HepG2 (cell line): ENCODE data around the gene ADCY7. TPM values are rescaled to one million over a fixed set of nuclear protein-coding genes. Genes with fewer than 3 reads are reported as not detected.

Experiments
- BORCS8-MEF2B ChIP-seq: sonication (generic); formaldehyde crosslinking; IDR thresholded peaks from 2 replicates; pipeline ENCODE4 v1.8.0; 2022; ENCODE audit warnings: mild to moderate bottlenecking, missing genetic modification reagents
- HOXA7 ChIP-seq: sonication (generic); formaldehyde crosslinking; IDR thresholded peaks from 2 replicates; pipeline ENCODE4 v1.8.1; 2022; ENCODE audit warnings: mild to moderate bottlenecking, missing genetic modification reagents, moderate library complexity
- MXD4 ChIP-seq: IDR thresholded peaks from 2 replicates; pipeline ENCODE4 v1.6.1; 2016; ENCODE audit warnings: mild to moderate bottlenecking, missing biosample characterization, missing genetic modification reagents
- NCOA5 ChIP-seq: sonication (generic); formaldehyde crosslinking; IDR thresholded peaks from 2 replicates; pipeline ENCODE4 v1.4.0; 2020; ENCODE audit warnings: missing genetic modification reagents
- RELA ChIP-seq: sonication (generic); formaldehyde crosslinking; IDR thresholded peaks from 2 replicates; pipeline ENCODE4 v1.4.0; 2020; ENCODE audit warnings: missing genetic modification reagents
- RFX3 ChIP-seq: IDR thresholded peaks from 2 replicates; pipeline ENCODE4 v1.6.1; 2016; ENCODE audit warnings: missing biosample characterization, missing genetic modification reagents
- SIN3B ChIP-seq: fragments of 150-350 bp; IDR thresholded peaks from 2 replicates; pipeline ENCODE4 v1.6.1; 2014; ENCODE audit warnings: low read length
- SOX5 ChIP-seq: IDR thresholded peaks from 2 replicates; pipeline ENCODE4 v1.6.1; 2016; ENCODE audit warnings: borderline replicate concordance
- SOX6 ChIP-seq, 2 experiments: fragments of 450-650 bp in 1 of 2; sonication (generic) in 1 of 2; formaldehyde crosslinking in 1 of 2; IDR thresholded peaks; 2 replicates each; pipeline versions ENCODE4 v1.4.0 to v1.6.1; 2017 to 2020; ENCODE audit warnings: antibody characterized with exemption in 1 of 2, mild to moderate bottlenecking in 1 of 2, missing genetic modification reagents in 1 of 2
- ZMAT3 ChIP-seq: sonication (generic); formaldehyde crosslinking; conservative IDR thresholded peaks from 2 replicates; pipeline ENCODE4 v1.7.0; 2021; ENCODE audit warnings: missing genetic modification reagents
- ZNF17 ChIP-seq: sonication (generic); formaldehyde crosslinking; IDR thresholded peaks from 2 replicates; pipeline ENCODE4 v1.5.0; 2020; ENCODE audit warnings: mild to moderate bottlenecking, missing genetic modification reagents
- ZNF33B ChIP-seq: sonication (generic); formaldehyde crosslinking; IDR thresholded peaks from 2 replicates; pipeline ENCODE4 v1.5.1; 2020; ENCODE audit warnings: mild to moderate bottlenecking, missing genetic modification reagents
- ZNF350 ChIP-seq: sonication (generic); formaldehyde crosslinking; IDR thresholded peaks from 2 replicates; pipeline ENCODE4 v1.4.0; 2020; ENCODE audit warnings: mild to moderate bottlenecking, low read depth, missing genetic modification reagents, borderline replicate concordance
- ZNF547 ChIP-seq: sonication (generic); formaldehyde crosslinking; IDR thresholded peaks from 2 replicates; pipeline ENCODE4 v1.5.1; 2020; ENCODE audit warnings: mild to moderate bottlenecking, missing genetic modification reagents
- ZNF598 ChIP-seq: sonication (generic); formaldehyde crosslinking; IDR thresholded peaks from 2 replicates; pipeline ENCODE4 v1.5.1; 2020; ENCODE audit warnings: mild to moderate bottlenecking, missing genetic modification reagents, borderline replicate concordance
- ZNF7 ChIP-seq: IDR thresholded peaks from 2 replicates; pipeline ENCODE4 v1.6.1; 2016; ENCODE audit warnings: missing biosample characterization, missing genetic modification reagents
- ZNF816 ChIP-seq: sonication (generic); formaldehyde crosslinking; IDR thresholded peaks from 2 replicates; pipeline ENCODE4 v1.8.0; 2022; ENCODE audit warnings: missing genetic modification reagents, mild to moderate bottlenecking, borderline replicate concordance
- polyA plus RNA-seq, 8 experiments: library from polyadenylated mRNA; depleted of rRNA in 3 of 8; stranded (reverse) in 7 of 8; unstranded in 1 of 8; fragments of >200 nt; fragmentation: Illumina TruSeq in 4 of 8; extraction: Trizol in 4 of 8; gene quantifications; 2 replicates each; pipeline versions ENCODE4 v1.2.1 to v1.2.3, GENCODE V29; 2011 to 2016; ENCODE audit warnings: low read depth in 4 of 8, missing spikeins in 1 of 8, mixed read lengths in 1 of 8; ENCODE audit not compliant: insufficient read depth in 1 of 8
- total RNA-seq, 5 experiments: library from RNA; depleted of rRNA; stranded (reverse); fragments of >200 nt; fragmentation: Illumina TruSeq; extraction: Trizol; gene quantifications; 2 replicates each; pipeline ENCODE4 v1.2.3, GENCODE V29; 2016; ENCODE audit warnings: low read depth in 1 of 5
- TF ChIP-seq, protein P1 (sequence below): sonication (generic); IDR thresholded peaks from 2 replicates; pipeline ENCODE4 v1.6.1; 2016; ENCODE audit warnings: low read depth, borderline replicate concordance
- TF ChIP-seq, protein P2 (sequence below): sonication (generic); formaldehyde crosslinking; IDR thresholded peaks from 2 replicates; pipeline ENCODE4 v1.4.0; 2020; ENCODE audit warnings: missing genetic modification reagents
- TF ChIP-seq, protein P3 (sequence below): IDR thresholded peaks from 2 replicates; pipeline ENCODE4 v1.6.1; 2016; ENCODE audit warnings: mild to moderate bottlenecking
- TF ChIP-seq, protein P4 (sequence below): sonication (generic); formaldehyde crosslinking; IDR thresholded peaks from 2 replicates; pipeline ENCODE4; 2020; ENCODE audit warnings: missing genetic modification reagents, mild to moderate bottlenecking, borderline replicate concordance
- TF ChIP-seq, protein P5 (sequence below): sonication (generic); formaldehyde crosslinking; IDR thresholded peaks from 2 replicates; pipeline ENCODE4 v1.4.0; 2020; ENCODE audit warnings: missing genetic modification reagents

Gene ADCY7
- total and polyA plus RNA-seq, 2 of the 13 experiments (the other 11 are each of a cell fraction or from before 2014, with no cell fraction given), result 2.2 to 4.3 TPM

DNA sequence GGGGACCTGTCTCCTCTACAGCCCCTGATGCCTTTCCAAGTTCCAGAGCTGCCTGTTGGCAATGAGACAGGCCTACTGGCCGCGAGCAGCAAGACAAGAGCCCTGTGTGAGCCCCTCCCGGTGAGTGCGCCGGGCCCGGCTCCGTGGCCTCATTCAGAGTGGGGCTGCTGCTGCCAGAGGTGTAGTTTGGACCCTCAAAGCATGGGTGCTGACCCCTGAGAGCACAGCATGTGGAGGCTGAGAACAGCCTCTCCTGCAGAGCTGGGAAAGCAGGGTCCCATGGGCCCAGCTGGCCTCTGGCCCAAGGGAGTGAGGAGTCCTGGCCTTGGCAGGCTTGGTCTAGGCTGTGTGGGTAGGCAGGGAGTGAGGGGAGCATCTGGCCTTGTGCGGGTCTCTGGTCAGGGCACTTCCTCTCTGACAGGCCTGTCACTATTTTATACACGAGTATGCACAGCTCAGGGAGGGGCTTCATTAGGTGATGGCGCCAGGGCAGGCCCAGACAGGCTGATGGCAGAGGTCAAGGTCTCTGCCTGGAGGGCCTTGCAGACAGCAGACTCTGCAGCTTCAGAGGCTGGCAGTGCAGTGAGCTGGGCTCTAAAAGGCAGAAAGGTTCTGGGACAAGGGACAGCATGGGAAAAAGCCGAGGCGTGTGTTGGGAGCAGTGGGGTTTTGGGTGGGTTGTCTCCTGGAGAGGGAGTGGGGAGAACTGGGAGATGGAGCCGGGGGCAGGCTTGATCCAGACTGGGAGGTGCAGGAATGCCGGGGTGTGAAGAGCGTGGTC is 43.4 kb downstream of the ADCY7 start (continued):
- TF ChIP-seq, protein P1, sequence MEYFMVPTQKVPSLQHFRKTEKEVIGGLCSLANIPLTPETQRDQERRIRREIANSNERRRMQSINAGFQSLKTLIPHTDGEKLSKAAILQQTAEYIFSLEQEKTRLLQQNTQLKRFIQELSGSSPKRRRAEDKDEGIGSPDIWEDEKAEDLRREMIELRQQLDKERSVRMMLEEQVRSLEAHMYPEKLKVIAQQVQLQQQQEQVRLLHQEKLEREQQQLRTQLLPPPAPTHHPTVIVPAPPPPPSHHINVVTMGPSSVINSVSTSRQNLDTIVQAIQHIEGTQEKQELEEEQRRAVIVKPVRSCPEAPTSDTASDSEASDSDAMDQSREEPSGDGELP, result peak; percentile 32; the same call in 1 of the 2 replicates
- TF ChIP-seq SIN3B (no peak), BORCS8-MEF2B (CRISPR knock-in tag) (no peak), SOX5 (CRISPR knock-in tag) (no peak; the same call in 1 of the 2 replicates), SOX6 (IDR thresholded peaks at IDR 0.05) (no peak), SOX6 (CRISPR knock-in tag; IDR thresholded peaks at IDR 0.05) (no peak), ZNF547 (CRISPR knock-in tag) (0 out of 2 replicates have a peak, but pooled peaks have one; percentile 33), ZNF598 (CRISPR knock-in tag) (no peak; the same call in 1 of the 2 replicates), ZNF17 (CRISPR knock-in tag) (no peak), RELA (CRISPR knock-in tag) (0 out of 2 replicates have a peak, but pooled peaks have one; percentile 20), ZNF350 (CRISPR knock-in tag) (peak; percentile 74; the same call in 1 of the 2 replicates), ZNF33B (CRISPR knock-in tag) (no peak), RFX3 (CRISPR knock-in tag) (no peak), ZNF7 (CRISPR knock-in tag) (no peak), ZNF816 (CRISPR knock-in tag) (no peak), MXD4 (no peak), HOXA7 (no peak), NCOA5 (no peak), ZMAT3 (CRISPR knock-in tag) (no peak)
- TF ChIP-seq, protein P2, sequence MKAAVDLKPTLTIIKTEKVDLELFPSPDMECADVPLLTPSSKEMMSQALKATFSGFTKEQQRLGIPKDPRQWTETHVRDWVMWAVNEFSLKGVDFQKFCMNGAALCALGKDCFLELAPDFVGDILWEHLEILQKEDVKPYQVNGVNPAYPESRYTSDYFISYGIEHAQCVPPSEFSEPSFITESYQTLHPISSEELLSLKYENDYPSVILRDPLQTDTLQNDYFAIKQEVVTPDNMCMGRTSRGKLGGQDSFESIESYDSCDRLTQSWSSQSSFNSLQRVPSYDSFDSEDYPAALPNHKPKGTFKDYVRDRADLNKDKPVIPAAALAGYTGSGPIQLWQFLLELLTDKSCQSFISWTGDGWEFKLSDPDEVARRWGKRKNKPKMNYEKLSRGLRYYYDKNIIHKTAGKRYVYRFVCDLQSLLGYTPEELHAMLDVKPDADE (CRISPR knock-in tag), result no peak
- TF ChIP-seq, protein P3, sequence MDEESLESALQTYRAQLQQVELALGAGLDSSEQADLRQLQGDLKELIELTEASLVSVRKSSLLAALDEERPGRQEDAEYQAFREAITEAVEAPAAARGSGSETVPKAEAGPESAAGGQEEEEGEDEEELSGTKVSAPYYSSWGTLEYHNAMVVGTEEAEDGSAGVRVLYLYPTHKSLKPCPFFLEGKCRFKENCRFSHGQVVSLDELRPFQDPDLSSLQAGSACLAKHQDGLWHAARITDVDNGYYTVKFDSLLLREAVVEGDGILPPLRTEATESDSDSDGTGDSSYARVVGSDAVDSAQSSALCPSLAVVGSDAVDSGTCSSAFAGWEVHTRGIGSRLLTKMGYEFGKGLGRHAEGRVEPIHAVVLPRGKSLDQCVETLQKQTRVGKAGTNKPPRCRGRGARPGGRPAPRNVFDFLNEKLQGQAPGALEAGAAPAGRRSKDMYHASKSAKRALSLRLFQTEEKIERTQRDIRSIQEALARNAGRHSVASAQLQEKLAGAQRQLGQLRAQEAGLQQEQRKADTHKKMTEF, result no peak
- TF ChIP-seq, protein P4, sequence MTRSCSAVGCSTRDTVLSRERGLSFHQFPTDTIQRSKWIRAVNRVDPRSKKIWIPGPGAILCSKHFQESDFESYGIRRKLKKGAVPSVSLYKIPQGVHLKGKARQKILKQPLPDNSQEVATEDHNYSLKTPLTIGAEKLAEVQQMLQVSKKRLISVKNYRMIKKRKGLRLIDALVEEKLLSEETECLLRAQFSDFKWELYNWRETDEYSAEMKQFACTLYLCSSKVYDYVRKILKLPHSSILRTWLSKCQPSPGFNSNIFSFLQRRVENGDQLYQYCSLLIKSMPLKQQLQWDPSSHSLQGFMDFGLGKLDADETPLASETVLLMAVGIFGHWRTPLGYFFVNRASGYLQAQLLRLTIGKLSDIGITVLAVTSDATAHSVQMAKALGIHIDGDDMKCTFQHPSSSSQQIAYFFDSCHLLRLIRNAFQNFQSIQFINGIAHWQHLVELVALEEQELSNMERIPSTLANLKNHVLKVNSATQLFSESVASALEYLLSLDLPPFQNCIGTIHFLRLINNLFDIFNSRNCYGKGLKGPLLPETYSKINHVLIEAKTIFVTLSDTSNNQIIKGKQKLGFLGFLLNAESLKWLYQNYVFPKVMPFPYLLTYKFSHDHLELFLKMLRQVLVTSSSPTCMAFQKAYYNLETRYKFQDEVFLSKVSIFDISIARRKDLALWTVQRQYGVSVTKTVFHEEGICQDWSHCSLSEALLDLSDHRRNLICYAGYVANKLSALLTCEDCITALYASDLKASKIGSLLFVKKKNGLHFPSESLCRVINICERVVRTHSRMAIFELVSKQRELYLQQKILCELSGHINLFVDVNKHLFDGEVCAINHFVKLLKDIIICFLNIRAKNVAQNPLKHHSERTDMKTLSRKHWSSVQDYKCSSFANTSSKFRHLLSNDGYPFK (CRISPR knock-in tag), result peak; percentile 56; the same call in 1 of the 2 replicates
- TF ChIP-seq, protein P5, sequence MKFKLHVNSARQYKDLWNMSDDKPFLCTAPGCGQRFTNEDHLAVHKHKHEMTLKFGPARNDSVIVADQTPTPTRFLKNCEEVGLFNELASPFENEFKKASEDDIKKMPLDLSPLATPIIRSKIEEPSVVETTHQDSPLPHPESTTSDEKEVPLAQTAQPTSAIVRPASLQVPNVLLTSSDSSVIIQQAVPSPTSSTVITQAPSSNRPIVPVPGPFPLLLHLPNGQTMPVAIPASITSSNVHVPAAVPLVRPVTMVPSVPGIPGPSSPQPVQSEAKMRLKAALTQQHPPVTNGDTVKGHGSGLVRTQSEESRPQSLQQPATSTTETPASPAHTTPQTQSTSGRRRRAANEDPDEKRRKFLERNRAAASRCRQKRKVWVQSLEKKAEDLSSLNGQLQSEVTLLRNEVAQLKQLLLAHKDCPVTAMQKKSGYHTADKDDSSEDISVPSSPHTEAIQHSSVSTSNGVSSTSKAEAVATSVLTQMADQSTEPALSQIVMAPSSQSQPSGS (CRISPR knock-in tag), result no peak
